ENCODE results near the gene F10.

The F10 gene

DNA sequence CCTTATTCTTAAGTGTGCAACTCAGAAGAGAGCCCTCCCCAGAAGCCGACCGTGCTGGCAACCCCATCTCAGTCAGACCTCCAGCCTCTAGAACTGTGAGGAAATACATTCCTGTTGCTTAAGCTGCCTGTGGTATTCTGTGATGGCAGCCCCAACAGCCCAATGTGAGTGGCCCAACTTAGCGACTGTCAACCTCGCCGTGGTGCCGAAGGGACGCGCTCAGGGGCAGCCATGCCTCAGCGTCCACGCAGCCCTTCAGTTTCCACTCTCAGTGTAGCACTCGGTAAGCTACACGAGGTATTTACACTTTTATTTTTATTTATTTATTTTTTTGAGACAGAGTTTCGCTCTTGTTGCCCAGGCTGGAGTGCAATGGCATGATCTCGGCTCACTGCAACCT lies 54.2 kb downstream of the F10 start:
- DNase-seq: no peak

GRCh38 chr13:113178070-113178895 lies 55.7 kb downstream of the F10 start:
- DNase-seq: no peak

DNA sequence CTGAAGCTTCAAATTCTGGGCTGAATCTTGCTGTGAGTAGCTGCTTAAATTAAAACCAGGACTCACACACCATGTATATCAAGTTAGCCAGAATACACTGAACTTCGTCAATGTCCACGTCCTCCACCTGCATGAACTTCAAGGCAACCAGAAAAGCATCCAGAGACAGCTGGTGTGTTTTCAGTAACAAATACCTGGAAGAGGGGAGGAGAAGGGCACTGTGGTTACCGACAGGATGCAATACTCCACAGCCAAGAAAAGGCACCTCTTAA lies 56.2 kb downstream of the F10 start:
- no peak for DNase-seq

DNA sequence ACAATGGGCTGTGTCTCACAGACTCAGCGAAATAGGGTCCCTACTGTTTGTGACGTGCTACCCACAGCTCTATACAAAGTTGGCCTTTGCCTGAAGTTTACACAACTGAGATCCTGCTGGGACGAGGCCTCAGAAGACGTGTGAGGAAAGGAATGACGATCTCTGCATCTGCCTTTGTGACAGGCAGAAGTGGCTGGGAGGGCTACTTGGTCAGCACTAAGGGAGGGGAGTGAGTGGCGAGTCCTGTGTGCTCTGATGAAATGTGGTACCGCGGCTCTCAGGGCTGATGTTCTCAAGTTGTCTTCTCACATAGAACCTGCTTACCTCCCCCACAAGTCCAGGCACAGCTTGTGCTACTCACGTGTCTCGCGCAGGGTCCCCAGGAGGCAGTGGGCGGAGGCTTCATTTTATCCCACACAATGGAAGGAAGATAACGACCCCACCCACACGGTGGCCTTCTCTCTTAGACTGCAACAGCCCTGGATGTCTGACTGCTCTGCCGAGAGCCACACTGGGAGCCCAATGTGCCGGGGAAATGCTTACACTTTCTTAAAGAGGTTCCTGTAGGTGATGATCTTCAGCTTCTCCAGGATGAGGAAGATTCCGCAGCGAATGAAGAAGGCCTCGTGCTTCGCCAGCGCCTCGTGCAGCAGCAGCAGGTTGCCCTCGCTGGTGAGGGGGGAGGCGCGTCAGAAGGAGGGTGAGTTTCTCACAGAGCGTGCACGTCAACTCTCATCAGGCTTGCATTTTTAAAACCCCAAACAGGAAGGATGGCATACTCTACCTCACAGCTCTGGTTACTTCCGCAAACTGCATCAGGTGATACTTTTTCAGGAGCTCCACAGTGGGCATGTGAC lies 57.0 kb downstream of the F10 start:
- DNase-seq: no peak

GRCh38 chr13:113182046-113182445 lies 59.4 kb downstream of the F10 start:
- no peak for DNase-seq

GRCh38 chr13:113183450-113184129 lies 61.0 kb downstream of the F10 start:
- DNase-seq: no peak

DNA sequence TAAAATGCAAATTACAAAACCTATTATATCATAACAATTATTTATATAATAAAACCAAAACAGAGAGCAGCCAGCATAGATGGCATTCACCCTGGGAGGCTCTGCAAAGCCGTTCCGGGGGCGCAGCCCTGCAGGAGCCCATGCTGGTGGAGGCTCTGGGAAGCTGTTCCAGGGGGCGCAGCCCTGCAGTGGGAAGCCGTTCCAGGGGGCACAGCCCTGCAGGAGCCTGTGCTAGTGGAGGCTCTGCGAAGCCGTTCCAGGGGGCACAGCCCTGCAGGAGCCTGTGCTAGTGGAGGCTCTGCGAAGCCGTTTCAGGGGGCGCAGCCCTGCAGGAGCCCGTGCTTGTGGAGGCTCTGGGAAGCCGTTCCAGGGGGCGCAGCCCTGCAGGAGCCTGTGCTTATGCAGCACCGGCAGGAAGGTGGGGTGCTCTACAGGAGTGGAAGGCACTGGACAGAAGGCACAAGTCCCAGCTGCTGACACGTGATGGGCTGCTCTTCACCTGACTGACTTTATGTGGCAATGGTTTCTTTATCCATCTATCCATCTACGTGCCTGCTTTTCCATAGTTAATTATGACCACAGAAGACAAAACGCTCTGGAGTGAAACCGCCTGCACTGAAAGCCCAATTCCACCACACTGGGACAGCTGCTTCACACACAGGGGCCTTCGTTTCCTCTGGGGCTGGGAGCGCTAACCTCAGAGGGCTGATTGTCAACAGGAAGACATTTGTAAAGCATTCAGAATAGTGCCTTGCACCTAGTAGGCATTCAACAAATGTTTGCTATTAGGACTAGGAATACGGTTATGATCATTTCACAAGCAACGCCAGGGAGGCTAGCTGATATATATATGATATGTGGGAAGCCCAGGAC lies 62.2 kb downstream of the F10 start:
- DNase-seq: no peak

DNA sequence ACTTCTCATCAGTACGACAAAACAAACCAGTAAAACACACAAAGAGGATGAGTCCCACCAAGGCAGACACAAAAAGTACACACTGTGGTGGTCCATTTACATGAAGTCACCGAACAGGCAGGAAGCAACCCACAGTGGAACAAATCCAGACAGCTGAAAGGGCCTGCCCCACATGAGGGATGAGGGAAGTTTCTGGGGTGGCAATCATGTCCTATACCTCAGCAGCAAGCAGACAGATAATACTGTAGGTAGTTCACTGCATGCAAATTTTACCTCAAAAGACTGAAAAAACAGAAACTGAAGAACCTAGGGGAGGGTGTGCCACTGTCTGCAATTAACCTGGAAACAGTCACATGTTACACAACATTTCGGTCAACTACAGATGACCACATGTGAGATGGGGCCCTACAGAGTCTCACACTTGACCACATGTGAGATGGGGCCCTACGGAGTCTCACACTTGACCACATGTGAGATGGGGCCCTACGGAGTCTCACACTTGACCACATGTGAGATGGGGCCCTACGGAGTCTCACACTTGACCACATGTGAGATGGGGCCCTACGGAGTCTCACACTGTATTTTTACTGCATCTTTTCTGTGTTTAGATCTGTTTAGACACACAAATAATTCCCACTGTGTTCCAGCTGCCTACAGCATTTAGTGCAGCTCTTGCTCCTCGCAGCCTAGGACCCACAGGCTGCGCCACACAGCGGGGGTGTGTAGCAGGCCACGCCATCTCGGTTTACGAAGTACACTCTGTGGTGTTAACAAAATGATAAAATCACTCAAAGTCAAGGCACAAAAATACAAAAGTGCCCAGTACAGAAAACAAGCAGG lies 63.7 kb downstream of the F10 start:
- no peak for DNase-seq

DNA sequence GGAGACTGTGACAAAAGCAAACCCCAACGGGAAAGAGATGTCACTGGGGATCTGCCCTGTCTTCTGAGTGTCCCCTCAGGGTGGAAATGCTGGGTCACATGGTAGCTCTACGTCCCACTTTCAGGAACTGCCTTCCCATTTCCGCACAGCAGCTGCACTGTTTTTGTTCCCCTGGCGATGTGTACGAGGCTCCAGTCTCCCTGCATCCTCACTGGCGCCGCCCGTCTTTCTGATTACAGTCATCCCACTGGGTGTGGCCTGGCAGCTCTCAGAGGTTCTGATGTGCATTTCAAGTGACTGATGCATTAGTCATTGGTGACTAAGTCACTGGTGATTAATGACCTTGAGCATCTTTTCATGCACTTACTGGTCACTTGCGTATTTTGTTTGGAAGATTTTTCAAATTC lies 64.7 kb downstream of the F10 start:
- no peak for DNase-seq

DNA sequence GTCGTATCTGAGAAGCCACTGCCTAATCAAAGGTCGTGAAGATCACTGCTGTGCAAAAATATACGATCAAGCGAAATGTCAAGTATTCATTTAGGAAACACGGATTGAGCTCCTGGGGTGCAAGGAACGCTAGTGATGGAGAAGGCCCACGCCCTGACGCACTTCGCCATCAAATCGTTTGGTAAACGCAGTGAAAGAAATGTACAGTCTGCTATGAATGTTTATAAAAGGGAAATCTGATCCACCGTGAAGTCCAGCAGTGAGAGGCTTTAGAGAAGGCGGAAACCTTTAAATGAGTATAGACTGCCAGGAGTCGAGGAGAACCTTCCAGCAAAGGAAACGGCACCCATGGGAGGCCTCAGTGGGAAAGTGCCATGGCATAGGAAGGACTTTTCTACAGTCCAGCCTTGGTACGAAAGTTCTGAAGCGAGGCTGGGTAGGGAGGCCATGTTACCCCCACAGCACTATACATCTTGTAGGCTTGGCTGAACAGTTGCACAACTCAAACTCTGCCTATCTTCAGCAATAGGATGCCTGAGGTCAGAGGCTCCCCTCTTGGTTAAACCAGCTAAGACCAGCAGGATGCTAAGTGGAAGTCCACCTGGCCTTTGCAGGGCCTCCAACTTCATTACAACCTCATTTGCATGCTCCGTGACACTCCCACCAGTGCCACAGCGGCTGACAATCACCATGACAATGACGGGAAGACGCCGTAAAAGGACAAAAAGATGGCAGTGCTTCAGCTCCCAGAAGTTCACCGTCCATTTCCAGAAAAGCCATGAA lies 65.5 kb downstream of the F10 start:
- no peak for DNase-seq

- no peak for DNase-seq
These were observed 67.6 kb downstream of the F10 start for GRCh38 chr13:113190181-113190580.

DNA sequence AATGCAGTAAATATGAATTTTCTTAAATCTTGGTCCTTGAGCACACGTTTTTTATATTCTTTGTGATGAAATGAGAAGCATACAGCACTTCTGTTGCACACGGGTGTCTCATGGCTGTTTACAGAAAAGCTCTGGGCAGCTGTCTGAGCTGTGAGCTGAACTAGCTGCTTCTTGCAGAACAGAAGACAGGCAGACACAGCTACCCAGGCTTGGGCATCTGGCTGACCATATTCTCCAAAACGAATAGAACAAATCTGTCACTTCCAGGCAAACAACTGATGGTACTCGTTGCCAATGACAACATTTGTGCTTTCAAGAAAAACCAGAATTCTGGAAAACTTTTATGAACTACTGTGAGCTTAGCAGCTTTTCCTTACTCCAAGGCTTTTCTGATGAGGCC lies 69.7 kb downstream of the F10 start:
- DNase-seq: no peak

GRCh38 chr13:113192902-113193301 lies 70.3 kb downstream of the F10 start:
- no peak for DNase-seq

DNA sequence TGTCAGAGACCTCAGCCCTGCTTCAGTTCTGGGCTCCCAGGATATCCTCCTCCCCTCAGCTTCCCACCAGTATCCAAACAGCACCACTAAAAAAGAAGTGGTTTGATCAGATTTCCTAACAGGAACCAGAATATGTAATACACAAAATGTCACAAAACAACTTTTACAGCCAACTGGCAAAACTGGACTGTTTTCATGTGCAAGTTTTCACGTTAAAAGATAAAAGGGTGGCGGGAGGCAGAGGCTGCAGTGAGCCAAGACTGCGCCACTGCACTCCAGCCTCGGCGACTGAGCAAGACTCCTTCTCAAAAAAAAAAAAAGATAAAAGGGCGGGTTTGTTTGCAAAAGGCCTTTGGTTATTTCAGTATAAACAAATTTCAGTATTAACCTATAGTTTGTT lies 72.8 kb downstream of the F10 start:
- DNase-seq: no peak

DNA sequence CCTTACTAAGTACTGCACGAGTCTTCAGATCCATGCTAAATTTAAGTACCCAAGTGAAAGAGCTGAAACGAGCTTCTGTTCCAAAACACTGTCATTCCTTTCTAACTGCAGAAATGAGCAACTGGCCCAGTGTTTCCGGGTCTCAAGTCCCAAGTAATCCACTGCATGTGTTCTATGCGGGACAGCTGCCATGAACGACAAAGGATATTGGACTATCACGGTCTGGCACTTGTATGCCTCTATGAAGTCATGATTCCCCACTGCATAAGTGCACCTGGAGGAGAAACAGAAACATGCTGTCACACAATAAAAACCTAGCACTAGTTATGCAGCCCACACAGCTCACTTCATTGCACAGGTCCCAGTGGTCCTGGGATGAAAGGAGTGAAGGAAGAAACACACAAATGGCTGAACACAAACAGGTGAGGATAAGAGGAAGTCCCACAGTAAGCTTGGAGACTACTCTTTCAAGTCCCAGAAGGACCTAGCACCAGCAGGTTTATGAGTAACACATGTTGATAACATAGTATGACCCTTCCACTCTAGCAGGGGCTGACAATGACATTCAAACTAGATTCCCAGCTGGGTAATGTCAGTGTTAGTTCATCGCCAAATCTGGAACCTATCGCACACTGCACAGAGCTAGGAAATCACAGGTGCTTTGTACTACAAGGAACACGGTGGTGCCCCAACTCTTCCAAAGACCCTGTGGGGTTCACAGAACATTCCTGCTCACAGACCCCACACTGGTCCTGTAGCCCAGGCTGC lies 74.6 kb downstream of the F10 start:
- no peak for DNase-seq

Measured in NCI-H1436 (cell line).